ENCODE results near the gene DMPK.

The DMPK gene

GRCh38 chr19:45780146-45780447 lies 2.2 kb downstream of the DMPK start:
- Histone ChIP-seq H3K9me3 (ENCODE audit: control insufficient read depth in 5 of 5, low read length in 5 of 5) (no peaks in the 10 kb centered on the region), H3K9ac (ENCODE audit: low read length in 5 of 5) (peak overlapping the region in 1 of 5 donors; percentile 41), H3K27ac (ENCODE audit: low read depth, low read length) (no peak overlapping the region), H3K27me3 (ENCODE audit: control insufficient read depth in 5 of 5, insufficient read depth in 4 of 5, low read length in 5 of 5) (no peaks in the 10 kb centered on the region), H3K4me3 (ENCODE audit: low read depth in 1 of 5, low read length in 5 of 5) (peak overlapping the region in 1 of 5 donors; percentile 13), H3K36me3 (ENCODE audit: control insufficient read depth in 5 of 5, insufficient read depth in 5 of 5, low read length in 5 of 5) (peaks cover 0 to 24% (median 19%) of the 10 kb centered on the region in 5 donors), H3K4me1 (ENCODE audit: control insufficient read depth in 5 of 5, insufficient read depth in 5 of 5, low read length in 5 of 5) (peaks cover 0 to 50% (median 45%) of the 10 kb centered on the region in 5 donors)

- peak overlapping the region in 3 of 5 donors; percentile 13 to 37 (median 34) for H3K4me3 ChIP-seq (ENCODE audit: low read depth in 1 of 5, low read length in 5 of 5)
- H3K9me3 ChIP-seq (ENCODE audit: control insufficient read depth in 5 of 5, low read length in 5 of 5): no peaks in the 10 kb centered on the region
- no peaks in the 10 kb centered on the region for H3K27me3 ChIP-seq (ENCODE audit: control insufficient read depth in 5 of 5, insufficient read depth in 4 of 5, low read length in 5 of 5)
- no peak overlapping the region for H3K27ac ChIP-seq (ENCODE audit: low read depth, low read length)
- H3K9ac ChIP-seq (ENCODE audit: low read length in 5 of 5): peak overlapping the region in 1 of 5 donors; percentile 41
- H3K4me1 ChIP-seq (ENCODE audit: control insufficient read depth in 5 of 5, insufficient read depth in 5 of 5, low read length in 5 of 5): peaks cover 0 to 50% (median 45%) of the 10 kb centered on the region in 5 donors
- H3K36me3 ChIP-seq (ENCODE audit: control insufficient read depth in 5 of 5, insufficient read depth in 5 of 5, low read length in 5 of 5): peaks cover 0 to 26% (median 21%) of the 10 kb centered on the region in 5 donors
Measured at GRCh38 chr19:45779231-45780145, 2.8 kb downstream of the DMPK start.

- Histone ChIP-seq H3K4me3 (ENCODE audit: low read depth in 1 of 5, low read length in 5 of 5) (no peak overlapping the region), H3K9me3 (ENCODE audit: control insufficient read depth in 5 of 5, low read length in 5 of 5) (no peaks in the 10 kb centered on the region), H3K27me3 (ENCODE audit: control insufficient read depth in 5 of 5, insufficient read depth in 4 of 5, low read length in 5 of 5) (peaks cover 0 to 3% (median 0%) of the 10 kb centered on the region in 5 donors), H3K36me3 (ENCODE audit: control insufficient read depth in 5 of 5, insufficient read depth in 5 of 5, low read length in 5 of 5) (peaks cover 0 to 32% (median 21%) of the 10 kb centered on the region in 5 donors), H3K4me1 (ENCODE audit: control insufficient read depth in 5 of 5, insufficient read depth in 5 of 5, low read length in 5 of 5) (peaks cover 0 to 42% (median 37%) of the 10 kb centered on the region in 5 donors), H3K9ac (ENCODE audit: low read length in 5 of 5) (no peak overlapping the region), H3K27ac (ENCODE audit: low read depth, low read length) (no peak overlapping the region)
Measured at GRCh38 chr19:45778010-45778661, 4.2 kb downstream of the DMPK start.

DNA sequence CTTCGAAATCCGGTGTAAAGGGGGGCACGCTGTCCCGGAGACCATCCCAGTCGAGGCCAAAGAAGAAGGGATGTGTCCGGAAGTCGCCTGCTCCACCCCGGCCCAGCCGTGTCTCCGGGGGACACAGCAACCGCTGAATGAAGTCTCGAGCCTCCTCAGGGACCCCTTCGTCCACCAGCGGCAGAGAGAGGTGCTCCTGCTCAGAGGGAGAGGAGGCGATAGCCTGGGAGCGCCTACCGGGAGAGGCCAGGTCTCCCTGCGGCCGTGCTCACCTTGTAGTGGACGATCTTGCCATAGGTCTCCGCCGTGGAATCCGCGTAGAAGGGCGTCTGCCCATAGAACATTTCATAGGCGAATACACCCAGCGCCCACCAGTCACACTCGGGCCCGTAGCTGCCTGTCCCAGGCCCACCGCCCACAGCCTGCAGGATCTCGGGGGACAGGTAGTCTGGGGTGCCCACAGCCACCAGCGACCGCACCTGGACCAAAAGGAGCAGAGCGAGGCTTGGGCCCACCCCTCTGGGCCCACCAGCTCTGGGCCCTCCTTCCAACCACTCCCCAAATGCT lies 4.8 kb downstream of the DMPK start:
- Histone ChIP-seq H3K4me1 (ENCODE audit: control insufficient read depth in 5 of 5, insufficient read depth in 5 of 5, low read length in 5 of 5) (peaks cover 0 to 37% (median 33%) of the 10 kb centered on the region in 5 donors), H3K9me3 (ENCODE audit: control insufficient read depth in 5 of 5, low read length in 5 of 5) (no peaks in the 10 kb centered on the region), H3K27ac (ENCODE audit: low read depth, low read length) (no peak overlapping the region), H3K9ac (ENCODE audit: low read length in 5 of 5) (no peak overlapping the region), H3K4me3 (ENCODE audit: low read depth in 1 of 5, low read length in 5 of 5) (no peak overlapping the region), H3K36me3 (ENCODE audit: control insufficient read depth in 5 of 5, insufficient read depth in 5 of 5, low read length in 5 of 5) (peaks cover 0 to 33% (median 26%) of the 10 kb centered on the region in 5 donors), H3K27me3 (ENCODE audit: control insufficient read depth in 5 of 5, insufficient read depth in 4 of 5, low read length in 5 of 5) (peaks cover 0 to 5% (median 0%) of the 10 kb centered on the region in 5 donors)

- Histone ChIP-seq H3K4me1 (ENCODE audit: control insufficient read depth in 5 of 5, insufficient read depth in 5 of 5, low read length in 5 of 5) (peaks cover 0 to 24% (median 23%) of the 10 kb centered on the region in 5 donors), H3K4me3 (ENCODE audit: low read depth in 1 of 5, low read length in 5 of 5) (no peak overlapping the region), H3K27ac (ENCODE audit: low read depth, low read length) (no peak overlapping the region), H3K36me3 (ENCODE audit: control insufficient read depth in 5 of 5, insufficient read depth in 5 of 5, low read length in 5 of 5) (peaks cover 0 to 35% (median 26%) of the 10 kb centered on the region in 5 donors), H3K27me3 (ENCODE audit: control insufficient read depth in 5 of 5, insufficient read depth in 4 of 5, low read length in 5 of 5) (peaks cover 0 to 5% (median 0%) of the 10 kb centered on the region in 5 donors), H3K9me3 (ENCODE audit: control insufficient read depth in 5 of 5, low read length in 5 of 5) (no peaks in the 10 kb centered on the region), H3K9ac (ENCODE audit: low read length in 5 of 5) (no peak overlapping the region)
Measured at GRCh38 chr19:45774765-45775164, 7.5 kb downstream of the DMPK start.

DNA sequence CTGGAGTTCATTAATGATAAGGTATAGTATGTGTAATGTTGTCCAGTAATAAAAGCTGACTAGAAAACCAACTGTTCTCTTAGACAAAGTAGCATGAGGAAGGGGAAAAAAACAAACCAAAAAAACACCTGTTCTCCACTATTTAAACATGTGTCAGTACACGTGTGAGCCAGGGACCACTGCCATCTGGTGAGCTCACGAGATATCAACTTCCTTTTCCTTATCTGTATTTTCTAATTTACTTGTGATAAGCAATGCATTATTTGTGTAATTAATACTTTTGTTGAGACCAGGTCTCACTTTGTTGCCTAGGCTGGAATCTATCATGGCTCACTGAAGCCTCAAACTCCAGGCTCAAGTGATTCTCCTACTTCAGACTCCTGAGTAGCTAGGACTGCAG lies 8.9 kb downstream of the DMPK start:
- Histone ChIP-seq H3K27ac (ENCODE audit: low read depth, low read length) (no peak overlapping the region), H3K9ac (ENCODE audit: low read length in 5 of 5) (no peak overlapping the region), H3K4me3 (ENCODE audit: low read depth in 1 of 5, low read length in 5 of 5) (no peak overlapping the region), H3K36me3 (ENCODE audit: control insufficient read depth in 5 of 5, insufficient read depth in 5 of 5, low read length in 5 of 5) (peaks cover 0 to 35% (median 26%) of the 10 kb centered on the region in 5 donors), H3K4me1 (ENCODE audit: control insufficient read depth in 5 of 5, insufficient read depth in 5 of 5, low read length in 5 of 5) (peaks cover 0 to 23% (median 18%) of the 10 kb centered on the region in 5 donors), H3K27me3 (ENCODE audit: control insufficient read depth in 5 of 5, insufficient read depth in 4 of 5, low read length in 5 of 5) (peaks cover 0 to 5% (median 0%) of the 10 kb centered on the region in 5 donors), H3K9me3 (ENCODE audit: control insufficient read depth in 5 of 5, low read length in 5 of 5) (no peaks in the 10 kb centered on the region)

DNA sequence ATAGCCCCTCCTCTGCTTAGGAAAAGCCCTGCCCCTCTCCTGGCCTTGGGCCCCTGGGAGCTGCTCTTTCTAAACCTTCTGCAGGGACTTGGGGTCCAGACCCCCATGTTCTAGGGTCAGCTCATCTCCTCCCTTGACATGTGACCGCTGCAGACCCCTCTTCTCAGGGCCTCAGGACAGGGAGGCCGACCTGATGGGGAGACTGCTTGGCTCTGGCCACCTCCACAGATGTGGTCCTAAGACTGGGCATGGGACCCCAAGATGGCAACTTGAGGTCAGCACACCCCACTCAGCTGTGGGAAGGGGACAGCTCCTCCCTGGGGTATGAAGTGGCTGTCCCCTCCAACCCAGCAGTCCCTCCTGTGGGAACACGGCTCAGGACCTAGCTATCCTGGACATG lies 9.4 kb downstream of the DMPK start:
- H3K9me3 ChIP-seq (ENCODE audit: control insufficient read depth in 5 of 5, low read length in 5 of 5): no peaks in the 10 kb centered on the region
- no peak overlapping the region for H3K27ac ChIP-seq (ENCODE audit: low read depth, low read length)
- peaks cover 0 to 31% (median 22%) of the 10 kb centered on the region in 5 donors for H3K36me3 ChIP-seq (ENCODE audit: control insufficient read depth in 5 of 5, insufficient read depth in 5 of 5, low read length in 5 of 5)
- H3K27me3 ChIP-seq (ENCODE audit: control insufficient read depth in 5 of 5, insufficient read depth in 4 of 5, low read length in 5 of 5): peaks cover 0 to 5% (median 0%) of the 10 kb centered on the region in 5 donors
- H3K4me1 ChIP-seq (ENCODE audit: control insufficient read depth in 5 of 5, insufficient read depth in 5 of 5, low read length in 5 of 5): peaks cover 0 to 27% (median 20%) of the 10 kb centered on the region in 5 donors
- H3K9ac ChIP-seq (ENCODE audit: low read length in 5 of 5): no peak overlapping the region
- no peak overlapping the region for H3K4me3 ChIP-seq (ENCODE audit: low read depth in 1 of 5, low read length in 5 of 5)

DNA sequence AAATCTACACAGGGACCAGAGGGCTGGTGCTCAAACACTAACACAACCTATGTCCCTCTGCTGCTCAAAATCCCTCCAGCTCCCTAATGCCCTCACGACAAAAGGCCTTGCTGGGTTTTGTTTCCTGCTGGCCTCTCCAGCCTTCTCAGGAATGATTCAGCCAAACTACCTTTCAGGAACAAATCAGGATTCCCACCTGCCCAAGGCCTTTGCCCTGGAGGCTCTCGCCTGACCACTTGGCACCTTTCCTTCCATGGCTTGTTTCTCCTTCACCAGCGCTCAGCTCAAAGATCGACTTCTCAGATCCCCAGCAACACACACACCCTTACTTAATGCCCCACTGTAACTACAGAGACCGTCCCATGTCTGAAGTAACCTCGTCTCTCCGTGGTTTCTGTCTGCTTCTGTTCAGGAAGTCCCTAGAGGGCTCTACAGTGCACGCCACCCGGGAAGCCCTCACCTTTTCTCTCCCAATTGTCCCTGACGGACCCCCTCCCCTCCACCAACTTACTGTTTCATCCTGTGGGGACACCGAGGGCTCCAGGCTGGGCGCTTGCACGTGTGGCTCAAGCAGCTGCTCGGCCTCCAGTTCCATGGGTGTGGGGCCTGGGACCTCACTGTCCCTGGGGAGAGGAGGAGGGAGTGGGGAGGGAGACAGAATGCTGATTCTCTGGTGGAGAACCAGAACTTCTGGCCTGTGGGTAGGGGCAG lies 10.0 kb downstream of the DMPK start:
- H3K9ac ChIP-seq (ENCODE audit: low read length in 5 of 5): no peak overlapping the region
- H3K4me1 ChIP-seq (ENCODE audit: control insufficient read depth in 5 of 5, insufficient read depth in 5 of 5, low read length in 5 of 5): peaks cover 0 to 34% (median 26%) of the 10 kb centered on the region in 5 donors
- H3K36me3 ChIP-seq (ENCODE audit: control insufficient read depth in 5 of 5, insufficient read depth in 5 of 5, low read length in 5 of 5): peaks cover 0 to 25% (median 16%) of the 10 kb centered on the region in 5 donors
- no peak overlapping the region for H3K27ac ChIP-seq (ENCODE audit: low read depth, low read length)
- no peaks in the 10 kb centered on the region for H3K9me3 ChIP-seq (ENCODE audit: control insufficient read depth in 5 of 5, low read length in 5 of 5)
- H3K4me3 ChIP-seq (ENCODE audit: low read depth in 1 of 5, low read length in 5 of 5): no peak overlapping the region
- peaks cover 0 to 5% (median 0%) of the 10 kb centered on the region in 5 donors for H3K27me3 ChIP-seq (ENCODE audit: control insufficient read depth in 5 of 5, insufficient read depth in 4 of 5, low read length in 5 of 5)

- Histone ChIP-seq H3K27me3 (ENCODE audit: control insufficient read depth in 5 of 5, insufficient read depth in 4 of 5, low read length in 5 of 5) (peaks cover 0 to 5% (median 0%) of the 10 kb centered on the region in 5 donors), H3K4me3 (ENCODE audit: low read depth in 1 of 5, low read length in 5 of 5) (peak overlapping the region in 1 of 5 donors; percentile 81), H3K4me1 (ENCODE audit: control insufficient read depth in 5 of 5, insufficient read depth in 5 of 5, low read length in 5 of 5) (peaks cover 0 to 42% (median 35%) of the 10 kb centered on the region in 5 donors), H3K27ac (ENCODE audit: low read depth, low read length) (peak overlapping the region; percentile 65), H3K9ac (ENCODE audit: low read length in 5 of 5) (peak overlapping the region in 1 of 5 donors; percentile 64), H3K36me3 (ENCODE audit: control insufficient read depth in 5 of 5, insufficient read depth in 5 of 5, low read length in 5 of 5) (peaks cover 0 to 16% (median 8%) of the 10 kb centered on the region in 5 donors), H3K9me3 (ENCODE audit: control insufficient read depth in 5 of 5, low read length in 5 of 5) (no peaks in the 10 kb centered on the region)
Measured at GRCh38 chr19:45771311-45771933, 10.9 kb downstream of the DMPK start.
